DMS79 treated with DMSO at 0.1 percent for 48 hours (cell line): Measurements from ENCODE around the gene HEATR9.
"Not testable (repeated sequence)": the region's sequence is repeated elsewhere in the genome, so short reads cannot be mapped to it uniquely, and the experiment has no call there.

Source experiments
- DNase-seq: peaks from one replicate; lab custom pipeline; 2025; lab: John Stamatoyannopoulos, UW

The HEATR9 gene

GRCh38 chr17:35868737-35869136, at the start of gene HEATR9:
TSS of gene HEATR9 (minus strand) at chr17:35868891. CDS start at chr17:35868742, 149 bp downstream.
- no peak for DNase-seq

- DNase-seq = no peak
These were observed 49.0 kb upstream of the HEATR9 start for GRCh38 chr17:35917519-35918213.

GRCh38 chr17:35915153-35915964, 46.7 kb upstream of the HEATR9 start:
- peak; percentile 20 for DNase-seq

- no peak for DNase-seq
These were observed 45.7 kb upstream of the HEATR9 start for GRCh38 chr17:35914354-35914753.

- no peak for DNase-seq
These were observed 44.9 kb upstream of the HEATR9 start for GRCh38 chr17:35913609-35914008.

- no peak for DNase-seq
These were observed 44.3 kb upstream of the HEATR9 start for GRCh38 chr17:35912942-35913341.

- DNase-seq = no peak
These were observed 43.7 kb upstream of the HEATR9 start for GRCh38 chr17:35912339-35912912.

GRCh38 chr17:35909408-35909807, 40.7 kb upstream of the HEATR9 start:
- no peak for DNase-seq

- DNase-seq = no peak
These were observed 39.0 kb upstream of the HEATR9 start for GRCh38 chr17:35907691-35908090.

- DNase-seq = no peak
These were observed 38.4 kb upstream of the HEATR9 start for GRCh38 chr17:35906926-35907637.

- no peak for DNase-seq
These were observed 37.7 kb upstream of the HEATR9 start for GRCh38 chr17:35906191-35906925.

GRCh38 chr17:35903451-35903850, 34.8 kb upstream of the HEATR9 start:
- no peak for DNase-seq

- no peak for DNase-seq
These were observed 33.0 kb upstream of the HEATR9 start for GRCh38 chr17:35901631-35902175.

GRCh38 chr17:35900708-35901480, 32.2 kb upstream of the HEATR9 start:
- peak; percentile 17 for DNase-seq

- no peak for DNase-seq
These were observed 31.6 kb upstream of the HEATR9 start for GRCh38 chr17:35900280-35900679.

GRCh38 chr17:35898283-35899070, 29.8 kb upstream of the HEATR9 start:
- peak; percentile 83 for DNase-seq

- not testable (repeated sequence) for DNase-seq
These were observed 29.1 kb upstream of the HEATR9 start for GRCh38 chr17:35897772-35898171.

GRCh38 chr17:35895636-35896587, 27.2 kb upstream of the HEATR9 start:
- no peak for DNase-seq

GRCh38 chr17:35894206-35894605, 25.5 kb upstream of the HEATR9 start:
- DNase-seq = no peak
